ENCODE data around the gene MROH9.

- TF ChIP-seq ZBTB1 (tag by site-specific recombination; IDR thresholded peaks at IDR 0.05) (no peak), ZIC2 (tag by site-specific recombination; IDR thresholded peaks at IDR 0.05) (no peak), KLF9 (tag by site-specific recombination; IDR thresholded peaks at IDR 0.05; ENCODE audit: low read depth) (no peak), ZBTB17 (tag by site-specific recombination; IDR thresholded peaks at IDR 0.05) (no peak), REST (tag by site-specific recombination; IDR thresholded peaks at IDR 0.05) (no peak), FEZF1 (tag by site-specific recombination; IDR thresholded peaks at IDR 0.05) (no peak), ZNF701 (tag by site-specific recombination; IDR thresholded peaks at IDR 0.05) (no peak), CTCF (tag by site-specific recombination; IDR thresholded peaks at IDR 0.05) (no peak), ZNF24 (tag by site-specific recombination; IDR thresholded peaks at IDR 0.05) (no peak), PATZ1 (tag by site-specific recombination; IDR thresholded peaks at IDR 0.05) (no peak), ZBTB26 (tag by site-specific recombination; optimal IDR thresholded peaks at IDR 0.05) (no peak), KLF1 (tag by site-specific recombination; IDR thresholded peaks at IDR 0.05) (no peak)
Measured at GRCh38 chr1:170908942-170909341, 26.4 kb upstream of the MROH9 start.

All from HEK293 (cell line).